Stimulated activated CD8-positive, alpha-beta memory T cell treated with anti-CD3 and anti-CD28 coated beads, Interleukin-12 subunit alpha, Interleukin-12 subunit beta, amount 100 ng/mL, for 24 hours (primary cell): ENCODE results near the gene SLC30A2.

Source experiments
- DNase-seq: peaks from one replicate; pipeline ENCODE4 v3.0.0-alpha.2; 2020; ENCODE audit errors: extremely low read depth

SLC30A2 gene

GRCh38 chr1:26070296-26070962 is 24.5 kb upstream of the SLC30A2 start:
- no peak for DNase-seq

GRCh38 chr1:26069941-26070295 is 24.0 kb upstream of the SLC30A2 start:
- no peak for DNase-seq

- DNase-seq: no peak
Observed at GRCh38 chr1:26067432-26067911, 21.6 kb upstream of the SLC30A2 start, which contains the start of gene TRIM63. TRIM63 (minus strand) TSS chr1:26067630; CDS start chr1:26067494, 136 bp downstream.

DNA sequence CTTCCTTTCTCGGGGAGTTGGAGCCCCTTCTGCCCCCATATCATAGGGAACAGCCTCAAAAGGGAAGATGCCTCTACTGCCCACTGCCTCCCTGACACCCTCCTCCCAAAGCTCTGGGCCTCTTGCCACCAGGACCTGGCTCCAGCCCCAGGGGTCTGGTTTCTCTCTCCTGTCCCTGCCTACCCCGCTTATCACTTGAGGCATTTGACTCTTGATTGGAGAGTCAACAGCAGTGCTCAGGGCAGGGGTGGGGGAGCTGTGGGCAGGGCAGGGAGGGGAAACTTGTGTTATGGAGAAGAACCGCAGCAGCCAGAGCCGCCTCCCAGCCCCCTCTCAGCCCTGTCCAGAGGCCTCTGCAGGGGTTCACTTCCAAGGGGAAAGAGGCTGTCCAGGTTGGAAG is 20.9 kb upstream of the SLC30A2 start:
- no peak for DNase-seq

- DNase-seq: no peak
Observed at GRCh38 chr1:26066160-26066559, 20.2 kb upstream of the SLC30A2 start.

GRCh38 chr1:26064553-26064952 is 18.6 kb upstream of the SLC30A2 start:
- DNase-seq: no peak

- no peak for DNase-seq
Observed at GRCh38 chr1:26060832-26061574, 15.1 kb upstream of the SLC30A2 start.

DNA sequence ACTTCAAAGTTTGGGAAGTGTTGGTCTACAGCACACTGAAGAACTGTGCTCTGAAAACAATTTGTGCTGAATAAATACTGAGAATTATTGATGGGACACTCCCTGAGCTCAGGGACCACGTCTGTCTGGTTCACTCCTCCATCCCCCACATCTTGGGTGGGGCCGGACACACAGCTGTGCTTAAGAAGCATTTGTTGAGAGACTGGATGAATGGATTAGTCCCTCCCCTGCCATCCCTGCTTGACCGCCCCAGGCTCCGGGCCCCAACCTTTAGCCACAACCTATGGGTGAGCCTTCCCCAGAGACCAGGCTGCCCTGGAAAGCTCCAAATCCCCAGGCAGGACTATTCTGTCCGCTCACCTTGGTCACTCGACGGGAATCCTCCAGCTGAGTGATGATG is 14.0 kb upstream of the SLC30A2 start:
- no peak for DNase-seq

DNA sequence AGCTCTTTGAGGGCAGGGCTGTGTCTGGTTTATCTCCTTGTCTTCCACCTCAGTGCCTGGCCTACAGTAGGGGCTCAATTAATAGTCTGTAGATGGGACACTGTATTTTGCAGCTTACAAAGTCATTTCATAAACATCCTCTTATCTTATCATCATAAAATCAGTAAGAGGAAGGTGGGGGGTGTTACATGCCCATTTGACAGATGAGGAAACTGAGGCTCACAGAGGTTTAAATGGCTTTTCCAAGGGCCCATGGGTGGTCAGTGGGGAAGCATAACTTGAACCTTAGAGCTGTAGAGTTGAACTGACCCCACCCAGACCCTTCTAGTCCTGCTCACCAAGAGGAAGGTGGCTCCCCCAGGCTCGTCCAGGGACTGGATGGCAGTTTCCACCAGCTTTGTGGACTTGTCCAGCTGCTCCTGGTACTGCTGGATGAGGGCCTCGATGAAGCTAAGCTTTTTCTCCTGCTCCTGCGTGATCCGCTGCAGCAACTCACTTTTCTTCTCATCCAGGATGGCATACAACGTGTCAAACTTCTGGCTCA is 12.2 kb upstream of the SLC30A2 start:
- no peak for DNase-seq

DNA sequence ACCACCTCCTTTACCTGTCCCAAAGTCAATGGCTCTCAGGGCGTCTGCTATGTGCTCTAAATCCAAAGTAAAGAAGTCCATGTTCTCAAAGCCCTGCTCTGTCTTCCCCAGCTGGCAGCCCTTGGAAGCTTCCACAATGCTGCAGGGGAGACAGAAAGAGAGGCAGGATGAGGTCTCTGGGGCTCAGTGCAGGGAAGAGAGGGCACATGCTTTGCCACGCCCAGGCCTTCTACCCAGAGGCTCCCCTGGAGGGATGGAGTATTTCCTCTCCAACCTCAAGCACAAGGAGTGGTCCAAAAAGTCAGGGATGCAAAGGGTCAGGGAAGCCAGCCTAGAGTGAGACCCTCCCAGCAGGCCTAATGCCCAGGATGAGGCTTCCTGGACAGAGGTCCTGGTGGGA is 11.3 kb upstream of the SLC30A2 start:
- no peak for DNase-seq

GRCh38 chr1:26055041-26055440 is 9.1 kb upstream of the SLC30A2 start:
- no peak for DNase-seq

GRCh38 chr1:26053718-26054560 is 8.0 kb upstream of the SLC30A2 start:
- DNase-seq: no peak

- no peak for DNase-seq
Observed at GRCh38 chr1:26050248-26050640, 4.3 kb upstream of the SLC30A2 start.

- DNase-seq: no peak
Observed at GRCh38 chr1:26049531-26050247, 3.8 kb upstream of the SLC30A2 start.

DNA sequence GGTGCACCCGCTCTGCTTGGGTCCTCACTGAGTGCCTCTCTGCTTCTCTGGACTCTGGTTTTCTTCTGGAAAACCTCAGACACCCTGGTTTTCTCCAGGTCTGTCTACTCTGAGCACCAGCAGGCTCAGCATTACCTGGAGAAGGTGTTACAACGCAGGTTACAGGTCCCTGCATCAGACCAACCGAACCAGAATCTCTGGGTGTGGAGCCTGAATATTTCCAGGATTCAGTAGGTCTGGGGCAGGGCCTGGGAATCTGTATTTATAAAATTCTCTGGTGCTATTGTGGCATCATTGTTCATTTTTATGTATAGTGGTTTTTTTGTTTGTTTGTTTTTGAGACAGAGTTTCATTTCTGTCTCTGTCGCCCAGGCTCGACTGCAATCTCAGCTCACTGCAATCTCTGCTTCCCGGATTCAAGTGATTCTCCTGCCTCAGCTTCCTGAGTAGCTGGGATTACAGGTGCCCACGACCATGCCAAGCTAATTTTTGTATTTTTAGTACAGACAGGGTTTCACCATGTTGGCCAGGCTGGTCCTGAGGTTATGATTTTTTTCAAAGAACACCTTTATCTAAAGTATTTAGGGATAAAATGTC is 1.5 kb upstream of the SLC30A2 start:
- no peak for DNase-seq

- no peak for DNase-seq
Observed at GRCh38 chr1:26046246-26047095, 553 bp upstream of the SLC30A2 start.

GRCh38 chr1:26044971-26045721 is 772 bp downstream of the SLC30A2 start:
- no peak for DNase-seq

DNA sequence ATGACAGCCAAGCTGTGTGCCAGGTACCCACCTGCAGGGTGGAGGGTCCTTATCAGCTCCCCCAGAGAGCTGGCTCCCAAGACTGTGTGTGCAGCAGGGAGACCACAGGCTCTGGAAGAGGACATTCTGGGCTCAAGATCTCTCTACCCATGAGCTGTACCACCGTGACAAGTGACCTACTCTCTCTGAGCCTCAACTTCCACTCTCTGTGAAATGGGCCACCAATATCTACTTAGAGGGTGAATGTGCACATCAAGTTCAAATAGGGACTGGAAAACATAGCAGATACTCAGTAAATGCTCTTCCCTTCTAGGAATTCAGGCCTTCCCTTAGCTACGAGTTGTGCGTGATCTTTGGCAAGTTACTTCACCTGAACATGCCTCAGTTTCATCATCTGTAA is 1.5 kb downstream of the SLC30A2 start:
- DNase-seq: no peak

DNA sequence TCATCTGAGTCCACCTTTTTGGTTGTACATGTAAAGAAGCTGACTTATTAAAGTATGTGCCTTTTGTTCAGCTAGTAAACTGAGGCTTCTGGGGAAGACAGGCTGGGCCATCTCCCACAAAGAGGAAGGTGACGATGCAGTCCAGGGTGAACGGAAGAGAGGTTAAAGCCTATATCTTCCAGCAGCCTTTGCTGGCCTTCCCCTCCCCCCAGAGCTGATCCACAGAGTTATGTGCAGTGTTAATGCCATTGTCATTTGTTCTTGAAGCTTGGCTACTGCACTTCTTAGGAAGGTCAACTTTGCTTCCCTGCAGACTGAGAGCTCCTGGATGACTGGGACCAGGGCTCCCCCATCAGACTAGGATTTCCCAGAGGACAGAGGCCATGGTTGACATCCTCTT is 2.2 kb downstream of the SLC30A2 start:
- DNase-seq: no peak
